HEK293 (cell line): ENCODE data around the gene TMCO2.

Source experiments
- PATZ1 ChIP-seq: fragments of 450-650 bp; formaldehyde crosslinking; IDR thresholded peaks from 2 replicates; pipeline ENCODE4 v1.5.1; 2016; ENCODE audit warnings: missing biosample characterization, missing genetic modification characterization
- REST ChIP-seq: fragments of 450-650 bp; formaldehyde crosslinking; IDR thresholded peaks from 2 replicates; pipeline ENCODE4 v1.5.1; 2016; ENCODE audit warnings: missing biosample characterization, missing genetic modification characterization
- SETDB1 ChIP-seq: IDR thresholded peaks from one replicate; pipeline ENCODE4 v1.6.1; 2017; ENCODE audit warnings: mild to moderate bottlenecking, low read length, moderate library complexity, mixed read lengths; ENCODE audit not compliant: insufficient read length
- WT1 ChIP-seq: fragments of 450-650 bp; formaldehyde crosslinking; IDR thresholded peaks from 2 replicates; pipeline ENCODE4 v1.5.1; 2016; ENCODE audit warnings: missing biosample characterization, missing genetic modification characterization
- YY1 ChIP-seq: fragments of 450-650 bp; formaldehyde crosslinking; IDR thresholded peaks from 2 replicates; pipeline ENCODE4 v1.5.1; 2018; ENCODE audit warnings: missing biosample characterization, missing genetic modification characterization
- ZBTB6 ChIP-seq: fragments of 450-650 bp; formaldehyde crosslinking; IDR thresholded peaks from 2 replicates; pipeline ENCODE4 v1.5.1; 2017; ENCODE audit warnings: missing biosample characterization, missing genetic modification characterization
- ZNF274 ChIP-seq, 2 experiments: fragments of 200-500 bp in 1 of 2; fragments of 450-650 bp in 1 of 2; sonication (Bioruptor generic) in 1 of 2; formaldehyde crosslinking in 1 of 2; IDR thresholded peaks; 2 replicates each; pipeline versions ENCODE4 v1.5.1 to v1.6.1; 2014 to 2016; ENCODE audit warnings: borderline replicate concordance in 1 of 2, inconsistent platforms in 1 of 2, low read length in 1 of 2, missing biosample characterization in 1 of 2, missing genetic modification characterization in 1 of 2
- ZNF292 ChIP-seq: fragments of 450-650 bp; formaldehyde crosslinking; IDR thresholded peaks from 2 replicates; pipeline ENCODE4 v1.5.1; 2016; ENCODE audit warnings: low read depth, missing biosample characterization, missing genetic modification characterization, borderline replicate concordance
- ZNF398 ChIP-seq: fragments of 450-650 bp; formaldehyde crosslinking; IDR thresholded peaks from 2 replicates; pipeline ENCODE4 v1.5.1; 2017; ENCODE audit warnings: missing biosample characterization, missing genetic modification characterization
- ZNF707 ChIP-seq: fragments of 450-650 bp; formaldehyde crosslinking; IDR thresholded peaks from 2 replicates; pipeline ENCODE4 v1.5.1; 2016; ENCODE audit warnings: missing biosample characterization, missing genetic modification characterization
- ZSCAN16 ChIP-seq: fragments of 450-650 bp; formaldehyde crosslinking; IDR thresholded peaks from 2 replicates; pipeline ENCODE4 v1.5.1; 2016; ENCODE audit warnings: missing biosample characterization, missing genetic modification characterization
- ZSCAN23 ChIP-seq: fragments of 450-650 bp; formaldehyde crosslinking; IDR thresholded peaks from 2 replicates; pipeline ENCODE4 v1.5.1; 2016; ENCODE audit warnings: missing biosample characterization, missing genetic modification characterization
- TF ChIP-seq, protein P1 (sequence below): fragments of 450-650 bp; formaldehyde crosslinking; IDR thresholded peaks from 2 replicates; pipeline ENCODE4 v1.5.1; 2016; ENCODE audit warnings: missing biosample characterization, missing genetic modification characterization
- TF ChIP-seq, protein P2 (sequence below): fragments of 450-650 bp; formaldehyde crosslinking; IDR thresholded peaks from 2 replicates; pipeline ENCODE4 v1.5.1; 2016; ENCODE audit warnings: missing biosample characterization, missing genetic modification characterization

DNA sequence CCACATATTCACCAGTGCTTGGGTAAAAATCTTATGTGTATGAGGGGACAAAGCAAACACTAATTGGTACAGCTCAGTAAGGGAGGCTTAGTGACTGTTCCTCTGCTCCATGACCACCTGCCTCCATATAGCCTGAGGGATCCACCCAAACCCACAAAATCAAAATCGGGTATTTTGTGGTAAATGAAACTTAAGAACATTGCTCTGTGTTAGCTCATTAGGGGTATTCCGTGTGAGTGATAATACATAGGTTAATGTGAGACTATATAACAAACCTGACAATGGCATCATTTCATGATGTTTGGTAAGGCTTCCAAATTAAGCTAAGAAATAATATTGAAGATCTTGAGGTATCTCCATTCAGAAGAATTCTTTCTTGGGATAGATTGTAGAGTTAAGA, 43.6 kb downstream of the TMCO2 start:
- TF ChIP-seq ZNF707: no peak
- TF ChIP-seq, protein P1, sequence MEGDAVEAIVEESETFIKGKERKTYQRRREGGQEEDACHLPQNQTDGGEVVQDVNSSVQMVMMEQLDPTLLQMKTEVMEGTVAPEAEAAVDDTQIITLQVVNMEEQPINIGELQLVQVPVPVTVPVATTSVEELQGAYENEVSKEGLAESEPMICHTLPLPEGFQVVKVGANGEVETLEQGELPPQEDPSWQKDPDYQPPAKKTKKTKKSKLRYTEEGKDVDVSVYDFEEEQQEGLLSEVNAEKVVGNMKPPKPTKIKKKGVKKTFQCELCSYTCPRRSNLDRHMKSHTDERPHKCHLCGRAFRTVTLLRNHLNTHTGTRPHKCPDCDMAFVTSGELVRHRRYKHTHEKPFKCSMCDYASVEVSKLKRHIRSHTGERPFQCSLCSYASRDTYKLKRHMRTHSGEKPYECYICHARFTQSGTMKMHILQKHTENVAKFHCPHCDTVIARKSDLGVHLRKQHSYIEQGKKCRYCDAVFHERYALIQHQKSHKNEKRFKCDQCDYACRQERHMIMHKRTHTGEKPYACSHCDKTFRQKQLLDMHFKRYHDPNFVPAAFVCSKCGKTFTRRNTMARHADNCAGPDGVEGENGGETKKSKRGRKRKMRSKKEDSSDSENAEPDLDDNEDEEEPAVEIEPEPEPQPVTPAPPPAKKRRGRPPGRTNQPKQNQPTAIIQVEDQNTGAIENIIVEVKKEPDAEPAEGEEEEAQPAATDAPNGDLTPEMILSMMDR (tag by site-specific recombination): no peak
- no peak for TF ChIP-seq REST (tag by site-specific recombination)
- no peak for TF ChIP-seq PATZ1
- no peak for TF ChIP-seq ZBTB6 (tag by site-specific recombination)
- TF ChIP-seq, protein P2, sequence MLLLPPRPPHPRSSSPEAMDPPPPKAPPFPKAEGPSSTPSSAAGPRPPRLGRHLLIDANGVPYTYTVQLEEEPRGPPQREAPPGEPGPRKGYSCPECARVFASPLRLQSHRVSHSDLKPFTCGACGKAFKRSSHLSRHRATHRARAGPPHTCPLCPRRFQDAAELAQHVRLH (tag by site-specific recombination): no peak
- no peak for TF ChIP-seq ZNF398 (tag by site-specific recombination)
- TF ChIP-seq WT1 (tag by site-specific recombination): no peak
- no peak for TF ChIP-seq ZNF292 (tag by site-specific recombination)
- no peak for TF ChIP-seq YY1 (tag by site-specific recombination)
- no peak for TF ChIP-seq ZSCAN16
- TF ChIP-seq ZSCAN23: no peak
- no peak for TF ChIP-seq ZNF274 (IDR thresholded peaks at IDR 0.05; ENCODE audit: low read length)
- TF ChIP-seq ZNF274 (tag by site-specific recombination; IDR thresholded peaks at IDR 0.05; ENCODE audit: borderline replicate concordance): no peak
- TF ChIP-seq SETDB1: no peak
